Activated CD4-positive, alpha-beta T cell treated with anti-CD3 and anti-CD28 coated beads, Interleukin-2, amount 50 U/mL, for 1 hour (primary cell): ENCODE measurements around the gene TANK.
"Not testable (repeated sequence)": the region's sequence is repeated elsewhere in the genome, so short reads cannot be mapped to it uniquely, and the experiment has no call there.

Source experiments
- DNase-seq: peaks from one replicate; pipeline ENCODE4 v3.0.0-alpha.2; 2020

TANK gene

GRCh38 chr2:161233858-161234431 is 73.7 kb downstream of the TANK start:
- no peak for DNase-seq

DNA sequence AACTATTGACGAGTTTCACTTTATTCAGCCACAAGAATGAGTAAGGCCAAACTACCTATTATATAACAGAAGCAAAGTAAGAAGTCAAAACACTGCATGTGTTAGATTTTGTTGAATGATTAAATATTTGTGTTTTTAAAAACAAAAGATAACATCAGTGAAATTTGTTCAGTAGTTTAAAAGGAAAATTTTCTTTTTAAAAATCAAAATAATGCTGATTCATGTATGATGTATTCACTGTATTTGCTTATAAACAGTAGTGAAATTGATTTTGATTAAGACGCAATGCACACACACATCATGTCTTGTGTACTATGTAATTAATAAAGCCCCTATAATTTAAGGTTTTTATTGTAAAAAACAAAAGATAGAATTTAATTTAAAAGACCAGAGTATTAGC is 74.4 kb downstream of the TANK start:
- no peak for DNase-seq

- DNase-seq = peak; percentile 51
Observed at GRCh38 chr2:161237392-161238264, 77.4 kb downstream of the TANK start.

- DNase-seq = no peak
Observed at GRCh38 chr2:161238265-161238559, 78.0 kb downstream of the TANK start.

- peak; percentile 63 for DNase-seq
Observed at GRCh38 chr2:161238560-161239325, 78.5 kb downstream of the TANK start.

- no peak for DNase-seq
Observed at GRCh38 chr2:161239326-161240109, 79.3 kb downstream of the TANK start.

DNA sequence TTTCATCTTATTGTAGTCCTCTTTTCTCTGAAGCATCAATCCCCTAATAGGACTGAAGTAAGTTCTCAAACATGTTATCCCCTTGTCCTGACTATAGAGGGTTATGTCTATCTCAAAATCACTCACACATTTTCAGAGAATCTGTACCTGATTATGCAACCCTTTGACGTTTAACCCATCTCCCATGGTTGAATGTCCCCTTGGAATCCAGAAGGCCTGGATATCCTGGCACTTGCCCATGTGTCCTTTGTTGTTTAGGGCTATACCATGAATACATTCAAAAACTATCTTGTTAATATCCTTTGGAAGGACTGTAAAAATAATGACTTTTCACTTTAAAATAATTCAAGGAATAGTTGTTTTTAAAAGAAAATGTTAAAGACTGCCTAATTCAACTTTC is 81.7 kb downstream of the TANK start:
- DNase-seq = no peak

- no peak for DNase-seq
Observed at GRCh38 chr2:161243312-161243711, 83.1 kb downstream of the TANK start.

- no peak for DNase-seq
Observed at GRCh38 chr2:161243905-161244304, 83.7 kb downstream of the TANK start.

GRCh38 chr2:161244387-161245260 is 84.4 kb downstream of the TANK start:
- peak; percentile 68 for DNase-seq

- DNase-seq = no peak
Observed at GRCh38 chr2:161245261-161245553, 85.0 kb downstream of the TANK start.

DNA sequence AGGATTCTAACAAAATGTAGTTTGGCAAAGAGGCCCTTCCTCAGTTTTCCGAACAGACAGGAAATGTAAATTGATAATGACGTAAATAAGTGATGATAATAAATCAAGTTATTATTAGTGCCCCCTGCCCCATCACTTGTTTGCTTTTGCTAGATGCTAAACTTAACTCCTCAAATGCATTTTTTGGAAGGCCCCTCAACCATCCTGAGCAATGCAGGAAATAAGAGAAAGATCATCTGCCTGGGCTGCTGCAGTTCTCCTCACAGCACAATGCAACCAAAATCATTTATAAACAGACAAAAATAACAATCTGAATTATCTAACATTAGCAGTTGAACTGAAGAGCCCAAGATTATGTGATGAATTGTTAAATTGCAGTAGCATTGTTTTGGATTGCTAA is 85.4 kb downstream of the TANK start:
- DNase-seq = no peak

GRCh38 chr2:161246281-161246680 is 86.1 kb downstream of the TANK start:
- no peak for DNase-seq

GRCh38 chr2:161250864-161251436 is 90.7 kb downstream of the TANK start:
- no peak for DNase-seq

GRCh38 chr2:161257123-161257952 is 97.1 kb downstream of the TANK start:
- no peak for DNase-seq

DNA sequence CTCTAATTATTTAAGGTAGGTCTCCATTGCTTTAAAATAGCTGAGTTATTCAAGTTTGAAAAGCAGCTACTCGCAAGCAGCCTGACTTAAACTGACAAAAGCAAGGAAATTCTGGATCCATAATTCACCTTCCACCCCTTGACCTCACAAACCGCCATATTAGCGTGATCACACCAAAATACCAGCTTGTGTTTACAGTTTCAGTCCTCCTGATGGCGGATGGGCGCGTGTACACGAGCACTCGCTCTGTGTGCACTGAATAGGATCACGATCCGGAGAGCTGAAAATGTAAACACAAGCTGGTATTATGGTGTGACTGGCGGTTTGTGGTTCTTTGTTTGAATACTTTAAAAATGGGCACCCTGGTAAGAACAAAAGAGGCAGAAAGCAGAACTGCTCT is 105.6 kb downstream of the TANK start:
- no peak for DNase-seq

- no peak for DNase-seq
Observed at GRCh38 chr2:161269111-161269510, 108.9 kb downstream of the TANK start.

- no peak for DNase-seq
Observed at GRCh38 chr2:161273038-161273760, 113.0 kb downstream of the TANK start.

DNA sequence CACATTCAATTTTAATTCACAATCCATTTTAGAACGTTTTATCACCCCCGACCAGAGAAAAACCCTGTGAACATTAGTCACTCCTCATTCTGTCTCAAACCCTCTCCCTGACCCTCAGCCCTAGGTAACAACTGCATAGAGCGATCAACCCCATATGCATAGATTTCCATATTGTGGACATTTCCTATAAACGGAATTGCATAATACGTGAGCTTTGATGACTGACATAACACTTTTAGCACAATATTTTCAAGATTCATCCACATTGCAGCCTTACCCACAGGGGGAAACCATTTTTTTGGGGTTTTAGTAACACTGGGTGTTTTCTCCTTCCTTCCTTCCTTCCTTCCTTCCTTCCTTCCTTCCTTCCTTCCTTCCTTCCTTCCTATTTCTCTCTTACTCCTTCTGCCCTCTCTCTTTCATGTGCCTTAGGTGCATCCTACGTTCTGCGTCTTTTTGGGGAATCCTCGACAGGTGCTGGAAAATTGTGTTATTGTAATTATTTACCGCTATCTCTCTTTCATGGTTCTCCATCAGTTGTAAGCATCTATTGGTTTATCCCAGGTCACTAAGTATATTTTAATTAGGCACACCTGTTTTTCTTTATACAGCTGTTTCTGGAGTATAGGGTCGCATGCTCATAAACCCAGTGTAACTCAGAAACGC is 118.5 kb downstream of the TANK start:
- DNase-seq = not testable (repeated sequence)
